ENCODE results near the gene DNAJA3. TPM values are rescaled to one million over a fixed set of nuclear protein-coding genes. Genes with fewer than 3 reads are reported as not detected.

The DNAJA3 gene
- total RNA-seq, 1 experiment from 2014 or later = 127 TPM

- Histone ChIP-seq H3K9me3 (no peaks in the 10 kb centered on the region), H3K4me3 (peak within 1 kb of the TSS; percentile 56), H3K36me3 (peaks cover 11% of the 10 kb centered on the region; the same call in 1 of the 2 replicates), H3K27me3 (no peaks in the 10 kb centered on the region)
- peak; percentile 89 for DNase-seq
These were observed 48.7 kb downstream of the DNAJA3 start, which contains the start of gene NMRAL1 for GRCh38 chr16:4474192-4474961. NMRAL1 (minus strand) TSS chr16:4474625; CDS start chr16:4474132, 493 bp downstream.

DNA sequence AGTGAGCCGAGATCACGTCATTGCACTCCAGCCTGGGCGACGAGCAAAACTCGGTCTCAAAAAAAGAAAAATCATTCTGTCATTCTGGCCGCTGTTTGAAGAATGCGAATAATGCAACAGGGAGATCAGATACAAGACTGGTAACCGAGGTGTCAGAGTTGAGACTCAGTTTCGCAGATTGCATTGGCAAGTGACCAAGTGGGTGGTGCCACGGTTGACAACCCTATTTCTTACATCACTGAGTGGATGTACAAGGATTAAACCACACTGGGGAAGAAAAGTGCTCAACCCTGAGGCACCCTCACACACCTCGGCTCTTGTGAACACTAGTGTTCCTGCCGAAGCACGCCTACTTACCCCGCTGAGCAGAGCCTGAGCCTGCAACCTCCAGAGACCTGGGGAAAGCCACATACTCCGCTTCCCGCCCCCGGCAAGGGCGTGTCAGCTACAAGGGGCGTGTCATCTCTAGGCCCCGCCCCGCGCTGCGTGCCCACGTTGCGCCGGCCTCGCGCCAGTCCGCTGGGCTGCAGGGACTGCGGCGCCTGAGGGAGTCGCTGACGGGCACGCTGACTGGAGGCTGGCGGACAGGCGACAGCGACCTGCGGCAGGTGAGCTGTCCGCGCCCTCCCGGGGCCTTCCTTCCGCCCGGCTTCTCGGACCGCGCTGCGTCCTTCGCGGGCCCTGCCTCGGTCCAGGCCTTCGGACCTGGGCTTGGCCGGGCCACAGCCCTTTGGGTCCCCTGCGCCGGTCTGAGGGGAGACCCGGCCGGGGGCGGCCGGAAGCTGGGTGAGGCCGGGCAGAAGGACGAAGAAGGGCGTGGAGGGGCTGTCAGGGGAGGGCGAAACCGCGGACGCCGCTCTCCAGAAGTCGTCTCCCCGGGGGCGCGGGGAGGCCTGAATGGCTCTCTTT lies 50.5 kb downstream of the DNAJA3 start, which contains the start of gene HMOX2:
HMOX2 (plus strand) TSS at position 519 of the 909 bp plus-strand sequence. CDS start 29,127 bp downstream, outside the sequence.
- Histone ChIP-seq H3K4me3 (peak within 1 kb of the TSS; percentile 95), H3K9me3 (no peaks in the 10 kb centered on the region), H3K27me3 (no peaks in the 10 kb centered on the region), H3K36me3 (peaks cover 11% of the 10 kb centered on the region; the same call in 1 of the 2 replicates)
- peak; percentile 89 for DNase-seq

GRCh38 chr16:4477966-4478365 lies 52.3 kb downstream of the DNAJA3 start:
- peak; percentile 43 for DNase-seq
- H3K36me3 ChIP-seq = peaks cover 11% of the 10 kb centered on the region
- H3K4me3 ChIP-seq = no peak overlapping the region; the same call in 1 of the 2 replicates

GRCh38 chr16:4481526-4481925 lies 55.9 kb downstream of the DNAJA3 start:
- no peak for DNase-seq
- no peaks in the 10 kb centered on the region for H3K9me3 ChIP-seq
- H3K36me3 ChIP-seq = peaks cover 37% of the 10 kb centered on the region
- no peaks in the 10 kb centered on the region for H3K27me3 ChIP-seq
- no peak overlapping the region for H3K4me3 ChIP-seq

More at GRCh38 chr16:4477966-4478365, 52.3 kb downstream of the DNAJA3 start:
- Histone ChIP-seq H3K27me3 (no peaks in the 10 kb centered on the region), H3K9me3 (no peaks in the 10 kb centered on the region)

DNA sequence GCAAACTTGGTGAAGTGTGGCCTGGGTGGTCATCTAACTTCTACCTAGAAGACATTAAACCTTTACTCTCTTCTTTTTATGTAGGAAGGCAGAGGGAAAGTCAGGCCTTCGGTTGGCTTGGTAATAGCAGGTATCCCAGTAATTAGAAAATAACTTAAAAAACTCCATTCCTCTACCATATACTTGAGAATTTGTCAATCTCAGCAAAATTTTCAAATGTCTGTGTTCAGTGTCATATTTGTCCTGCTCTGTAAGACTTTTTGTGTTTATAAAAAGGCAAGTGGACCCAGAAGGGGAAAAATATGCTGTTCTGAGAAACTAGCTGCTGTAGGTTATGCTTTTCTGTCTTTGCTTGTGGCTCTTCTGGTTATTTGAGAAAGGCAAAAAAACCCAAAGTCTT lies 56.3 kb downstream of the DNAJA3 start:
- H3K9me3 ChIP-seq = no peaks in the 10 kb centered on the region
- DNase-seq = no peak
- H3K4me3 ChIP-seq = no peak overlapping the region
- H3K27me3 ChIP-seq = no peaks in the 10 kb centered on the region
- H3K36me3 ChIP-seq = peaks cover 37% of the 10 kb centered on the region

- H3K27me3 ChIP-seq = no peaks in the 10 kb centered on the region
- no peak overlapping the region for H3K4me3 ChIP-seq
- no peak for DNase-seq
- peaks cover 36% of the 10 kb centered on the region for H3K36me3 ChIP-seq
- no peaks in the 10 kb centered on the region for H3K9me3 ChIP-seq
These were observed 60.6 kb downstream of the DNAJA3 start for GRCh38 chr16:4486126-4486893.

DNA sequence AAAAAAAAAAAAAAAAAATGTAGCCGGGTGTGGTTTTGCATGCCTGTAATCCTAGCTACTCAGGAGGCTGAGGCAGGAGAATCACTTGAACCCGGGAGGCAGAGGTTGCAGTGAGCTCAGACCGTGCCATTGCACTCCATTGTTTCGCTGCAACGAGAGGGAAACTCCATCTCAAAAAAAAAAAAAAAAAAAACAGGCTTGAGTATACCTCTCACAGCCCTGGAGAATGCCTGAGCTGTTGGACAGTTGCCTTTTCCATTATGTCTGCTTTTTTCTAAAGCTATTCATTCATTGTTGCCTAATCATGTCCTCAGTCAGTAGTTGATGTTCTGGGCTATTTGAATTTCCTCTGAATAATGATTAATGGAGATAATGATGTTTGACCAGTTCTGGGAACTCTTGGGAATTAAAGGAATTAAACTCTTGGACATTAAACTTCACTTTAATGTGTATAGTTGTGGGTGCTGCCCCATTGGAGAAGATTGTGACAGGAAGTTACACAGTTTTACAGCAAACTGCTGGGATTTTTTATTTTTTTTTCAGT lies 62.4 kb downstream of the DNAJA3 start:
- no peak overlapping the region for H3K4me3 ChIP-seq
- peaks cover 36% of the 10 kb centered on the region for H3K36me3 ChIP-seq
- no peaks in the 10 kb centered on the region for H3K9me3 ChIP-seq
- no peak for DNase-seq
- no peaks in the 10 kb centered on the region for H3K27me3 ChIP-seq

DNA sequence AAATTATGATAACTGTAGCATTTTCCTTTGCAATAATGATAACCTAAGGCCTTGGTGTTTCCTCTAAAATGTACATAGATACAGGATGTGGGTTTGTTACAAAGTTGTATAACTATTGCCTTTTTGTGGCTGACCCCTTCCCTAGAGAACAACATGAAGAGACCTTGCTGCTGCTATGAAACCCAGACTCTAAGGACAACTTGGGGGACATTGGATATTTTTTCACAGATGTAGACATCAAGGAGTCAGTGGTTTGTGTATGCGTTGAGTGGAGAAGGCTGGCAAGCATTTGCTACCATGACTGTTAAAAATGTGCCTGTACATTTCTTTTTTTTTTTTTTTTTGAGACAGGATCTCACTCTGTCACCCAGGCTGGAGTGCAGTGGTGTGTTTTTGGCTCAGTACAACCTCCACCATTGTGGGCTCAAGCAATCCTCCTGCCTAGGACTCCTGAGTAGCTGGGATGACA lies 62.9 kb downstream of the DNAJA3 start:
- H3K36me3 ChIP-seq = peaks cover 36% of the 10 kb centered on the region
- no peak for DNase-seq
- no peaks in the 10 kb centered on the region for H3K9me3 ChIP-seq
- no peak overlapping the region for H3K4me3 ChIP-seq
- H3K27me3 ChIP-seq = no peaks in the 10 kb centered on the region

GRCh38 chr16:4489030-4489429 lies 63.4 kb downstream of the DNAJA3 start:
- Histone ChIP-seq H3K4me3 (no peak overlapping the region), H3K36me3 (peaks cover 31% of the 10 kb centered on the region), H3K9me3 (no peaks in the 10 kb centered on the region), H3K27me3 (no peaks in the 10 kb centered on the region)
- DNase-seq = no peak

GRCh38 chr16:4491898-4492297 lies 66.2 kb downstream of the DNAJA3 start:
- Histone ChIP-seq H3K36me3 (peaks cover 16% of the 10 kb centered on the region), H3K4me3 (no peak overlapping the region), H3K9me3 (no peaks in the 10 kb centered on the region), H3K27me3 (no peaks in the 10 kb centered on the region)
- DNase-seq = no peak

- Histone ChIP-seq H3K4me3 (no peak overlapping the region), H3K27me3 (no peaks in the 10 kb centered on the region), H3K36me3 (peaks cover 22% of the 10 kb centered on the region), H3K9me3 (no peaks in the 10 kb centered on the region)
- peak; percentile 72 for DNase-seq
These were observed 69.2 kb downstream of the DNAJA3 start for GRCh38 chr16:4494746-4495490.

DNA sequence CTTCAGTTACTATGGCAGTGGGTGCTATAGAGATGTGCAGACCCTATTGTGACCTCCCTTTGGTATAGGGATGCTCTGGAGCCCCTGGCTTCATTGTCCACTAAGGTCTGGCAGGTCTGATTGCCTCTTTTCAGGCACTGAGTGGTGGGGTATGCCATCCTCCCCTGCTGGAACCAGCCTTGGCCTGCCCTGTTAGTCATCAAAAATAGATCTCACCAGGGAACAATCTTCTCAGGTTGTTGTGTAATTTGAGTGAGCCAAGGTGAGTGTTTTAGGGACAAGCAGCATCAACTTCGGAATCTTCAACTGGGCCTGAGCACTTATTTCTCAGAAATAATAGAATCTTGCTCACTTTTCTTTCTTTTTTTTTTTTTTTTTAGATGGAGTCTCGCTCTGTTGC lies 70.1 kb downstream of the DNAJA3 start:
- no peak for DNase-seq

GRCh38 chr16:4496305-4496704 lies 70.6 kb downstream of the DNAJA3 start:
- Histone ChIP-seq H3K36me3 (peaks cover 16% of the 10 kb centered on the region), H3K9me3 (no peaks in the 10 kb centered on the region), H3K4me3 (no peak overlapping the region), H3K27me3 (no peaks in the 10 kb centered on the region)
- peak; percentile 71 for DNase-seq

More for the DNA sequence above, 70.1 kb downstream of the DNAJA3 start:
- Histone ChIP-seq H3K36me3 (peaks cover 16% of the 10 kb centered on the region), H3K27me3 (no peaks in the 10 kb centered on the region), H3K9me3 (no peaks in the 10 kb centered on the region), H3K4me3 (no peak overlapping the region)

GRCh38 chr16:4498546-4499195 lies 73.0 kb downstream of the DNAJA3 start:
- H3K4me3 ChIP-seq = no peak overlapping the region
- no peaks in the 10 kb centered on the region for H3K27me3 ChIP-seq
- no peak for DNase-seq
- no peaks in the 10 kb centered on the region for H3K9me3 ChIP-seq
- peaks cover 20% of the 10 kb centered on the region for H3K36me3 ChIP-seq

GRCh38 chr16:4499196-4499555 lies 73.5 kb downstream of the DNAJA3 start:
- no peaks in the 10 kb centered on the region for H3K9me3 ChIP-seq
- DNase-seq = no peak
- H3K4me3 ChIP-seq = no peak overlapping the region
- no peaks in the 10 kb centered on the region for H3K27me3 ChIP-seq
- peaks cover 20% of the 10 kb centered on the region for H3K36me3 ChIP-seq

Measured in MG63 (cell line).